K562 (cell line): ENCODE data around the gene TLR8. TPM values are rescaled to one million over a fixed set of nuclear protein-coding genes. Genes with fewer than 3 reads are reported as not detected.
A peak's percentile ranks its signal among the peaks of the same experiment; 100 is the strongest.

Experiments used
- CREB3 ChIP-seq: fragments of 450-650 bp; conservative IDR thresholded peaks from 2 replicates; pipeline ENCODE4 v1.6.1; 2016; ENCODE audit warnings: missing genetic modification characterization, low read depth, mild to moderate bottlenecking, missing compliant biosample characterization, moderate library complexity
- ERF ChIP-seq: fragments of 450-650 bp; formaldehyde crosslinking; IDR thresholded peaks from 2 replicates; pipeline ENCODE4 v1.4.0; 2020; ENCODE audit warnings: mild to moderate bottlenecking, mixed read lengths
- ETV6 ChIP-seq, 3 experiments: fragments of 150-350 bp in 1 of 3; sonication (generic) in 1 of 3; formaldehyde crosslinking in 1 of 3; IDR thresholded peaks; 2 replicates each; pipeline versions ENCODE4 v1.6.1 to v1.8.0; 2014 to 2022; ENCODE audit warnings: borderline replicate concordance in 2 of 3, low read depth in 2 of 3, antibody characterized with exemption in 1 of 3, low read length in 1 of 3, mild to moderate bottlenecking in 1 of 3, missing genetic modification reagents in 1 of 3
- FIP1L1 ChIP-seq: fragments of 200-400 bp; formaldehyde crosslinking; IDR thresholded peaks from 2 replicates; pipeline ENCODE4 v1.6.1; 2018; ENCODE audit warnings: mild to moderate bottlenecking, low read depth, low read length; ENCODE audit not compliant: poor library complexity, severe bottlenecking
- IRF2 ChIP-seq: sonication (generic); formaldehyde crosslinking; IDR thresholded peaks from 2 replicates; pipeline ENCODE4 v1.8.1; 2022; ENCODE audit warnings: mild to moderate bottlenecking, missing genetic modification reagents
- JUN ChIP-seq, 2 experiments: sonication (generic) in 1 of 2; formaldehyde crosslinking in 1 of 2; IDR thresholded peaks; 2 replicates each; pipeline versions ENCODE4 v1.6.1 to v1.8.0; 2012 to 2022; ENCODE audit warnings: borderline replicate concordance in 2 of 2, mild to moderate bottlenecking in 2 of 2, improper control_type of control experiment in 1 of 2, low read depth in 1 of 2, low read length in 1 of 2, missing genetic modification reagents in 1 of 2
- KLF6 ChIP-seq: fragments of 250-450 bp; sonication (Bioruptor Pico); IDR thresholded peaks from 2 replicates; pipeline ENCODE4 v1.4.0; 2020; ENCODE audit warnings: mild to moderate bottlenecking, moderate library complexity, borderline replicate concordance
- NFIC ChIP-seq: fragments of 450-650 bp; IDR thresholded peaks from 2 replicates; pipeline ENCODE4 v1.6.1; 2017; ENCODE audit warnings: mild to moderate bottlenecking, inconsistent platforms
- NR2C1 ChIP-seq, 2 experiments: fragments of 450-650 bp; IDR thresholded peaks; 2 replicates each; pipeline ENCODE4 v1.6.1; 2017; ENCODE audit warnings: mild to moderate bottlenecking in 2 of 2, antibody characterized with exemption in 1 of 2, inconsistent platforms in 1 of 2, missing compliant biosample characterization in 1 of 2, missing genetic modification characterization in 1 of 2
- PTTG1 ChIP-seq: fragments of 450-650 bp; IDR thresholded peaks from 2 replicates; pipeline ENCODE4 v1.6.1; 2016; ENCODE audit warnings: low read depth, mild to moderate bottlenecking, missing genetic modification characterization, missing compliant biosample characterization
- SIRT6 ChIP-seq: IDR thresholded peaks from one replicate; pipeline ENCODE4 v1.6.1; 2012; ENCODE audit warnings: low read depth, mild to moderate bottlenecking, control low read depth, inconsistent platforms, low read length, moderate library complexity
- ZKSCAN1 ChIP-seq: fragments of 150-350 bp; IDR thresholded peaks from 2 replicates; pipeline ENCODE4 v1.6.1; 2016; ENCODE audit warnings: low read depth, low read length
- ZNF280A ChIP-seq: fragments of 450-650 bp; IDR thresholded peaks from 2 replicates; pipeline ENCODE4 v1.6.1; 2018; ENCODE audit warnings: mild to moderate bottlenecking, low read depth; ENCODE audit not compliant: partially characterized antibody
- ZNF41 ChIP-seq: fragments of 250-450 bp; sonication (Bioruptor Pico); conservative IDR thresholded peaks from 2 replicates; pipeline ENCODE4 v1.4.0; 2020; ENCODE audit warnings: mild to moderate bottlenecking
- ZNF592 ChIP-seq: fragments of 450-650 bp; IDR thresholded peaks from 2 replicates; pipeline ENCODE4 v1.6.1; 2017; ENCODE audit warnings: antibody characterized with exemption, mild to moderate bottlenecking
- polyA plus RNA-seq, 8 experiments: library from polyadenylated mRNA; depleted of rRNA in 4 of 8; stranded (reverse) in 5 of 8; unstranded in 3 of 8; fragments of >200 nt; fragmentation: Nextera tagmentation in 2 of 8; fragmentation: Illumina TruSeq in 1 of 8; extraction: Ambion mirVana in 2 of 8; extraction: Trizol in 1 of 8; gene quantifications; 2 replicates each; pipeline versions ENCODE4 v1.2.1 to v1.2.3, GENCODE V29; 2011 to 2014; ENCODE audit warnings: inconsistent platforms in 1 of 8, missing spikeins in 1 of 8
- total RNA-seq, 7 experiments: library from RNA; depleted of rRNA in 6 of 7; stranded (reverse); fragments of >200 nt in 6 of 7; fragmentation: Illumina TruSeq in 2 of 7; extraction: Trizol in 2 of 7; gene quantifications; 2 replicates each; pipeline versions ENCODE4 v1.2.1 to v1.2.3, GENCODE V29; 2011 to 2021; ENCODE audit warnings: low replicate concordance in 1 of 7

TLR8 gene
- total and polyA plus RNA-seq, 9 of the 15 experiments (the other 6 are each of a cell fraction or from before 2014, with no cell fraction given) = not detected

- TF ChIP-seq ZNF280A (no peak), SIRT6 (no peak), IRF2 (no peak), ETV6 (IDR thresholded peaks at IDR 0.05; ENCODE audit: borderline replicate concordance in 1 of 2, low read depth in 2 of 2, low read length in 1 of 2) (no peak), ETV6 (CRISPR knock-in tag; IDR thresholded peaks at IDR 0.05; ENCODE audit: borderline replicate concordance) (no peak), ZNF592 (peak; percentile 94), KLF6 (CRISPR knock-in tag) (peak; percentile 77; the same call in 1 of the 2 replicates), ZNF41 (CRISPR knock-in tag) (0 out of 2 replicates have a peak, but pooled peaks have one; percentile 45), JUN (IDR thresholded peaks at IDR 0.05; ENCODE audit: borderline replicate concordance, low read depth, low read length) (no peak), JUN (CRISPR knock-in tag; IDR thresholded peaks at IDR 0.05; ENCODE audit: borderline replicate concordance) (no peak), NR2C1 (IDR thresholded peaks at IDR 0.05) (peak; percentile 70; the same call in 1 of the 2 replicates), NR2C1 (tag; IDR thresholded peaks at IDR 0.05) (peak; percentile 83), ZKSCAN1 (no peak), PTTG1 (tag) (peak; percentile 60; the same call in 1 of the 2 replicates), FIP1L1 (no peak), ERF (CRISPR knock-in tag) (0 out of 2 replicates have a peak, but pooled peaks have one; percentile 74), CREB3 (tag) (peak; percentile 82), NFIC (peak; percentile 86)
Measured at GRCh38 chrX:12962041-12962504, 55.7 kb downstream of the TLR8 start (continued).
